HG03378 (cell line): ENCODE measurements around the gene GPR39.
"Not testable (repeated sequence)": the region's sequence is repeated elsewhere in the genome, so short reads cannot be mapped to it uniquely, and the experiment has no call there.

Experiments
- ATAC-seq: cut with Tn5 transposase; IDR thresholded peaks from one replicate; pipeline ENCODE4 v1.9.1; 2021; ENCODE audit warnings: mild to moderate bottlenecking, moderate library complexity; ENCODE audit not compliant: unreplicated experiment

GPR39 gene

GRCh38 chr2:132416723-132417395 lies at the start of gene GPR39:
Gene GPR39 (plus strand): TSS chr2:132416805.
- no peak for ATAC-seq

- ATAC-seq, result no peak
These were observed 48.4 kb upstream of the GPR39 start for GRCh38 chr2:132368191-132368590.

- ATAC-seq, result no peak
These were observed 44.3 kb upstream of the GPR39 start for GRCh38 chr2:132372276-132372675.

GRCh38 chr2:132373391-132374135 lies 43.0 kb upstream of the GPR39 start:
- ATAC-seq, result no peak

- no peak for ATAC-seq
These were observed 42.5 kb upstream of the GPR39 start for GRCh38 chr2:132374151-132374550.

- ATAC-seq, result no peak
These were observed 42.1 kb upstream of the GPR39 start for GRCh38 chr2:132374551-132374950.

GRCh38 chr2:132374961-132375360 lies 41.6 kb upstream of the GPR39 start:
- no peak for ATAC-seq

- ATAC-seq, result no peak
These were observed 35.2 kb upstream of the GPR39 start for GRCh38 chr2:132381376-132381775.

GRCh38 chr2:132383956-132384355 lies 32.6 kb upstream of the GPR39 start:
- no peak for ATAC-seq

- ATAC-seq, result no peak
These were observed 32.0 kb upstream of the GPR39 start for GRCh38 chr2:132384491-132385151.

GRCh38 chr2:132387126-132387525 lies 29.5 kb upstream of the GPR39 start:
- no peak for ATAC-seq

GRCh38 chr2:132390076-132390475 lies 26.5 kb upstream of the GPR39 start:
- no peak for ATAC-seq

- ATAC-seq, result no peak
These were observed 25.2 kb upstream of the GPR39 start for GRCh38 chr2:132391378-132391777.

- no peak for ATAC-seq
These were observed 24.4 kb upstream of the GPR39 start for GRCh38 chr2:132392221-132392620.

GRCh38 chr2:132392879-132393278 lies 23.7 kb upstream of the GPR39 start:
- no peak for ATAC-seq

- ATAC-seq, result not testable (repeated sequence)
These were observed 19.6 kb upstream of the GPR39 start for GRCh38 chr2:132397042-132397441.

GRCh38 chr2:132400169-132400900 lies 16.3 kb upstream of the GPR39 start:
- ATAC-seq, result no peak

GRCh38 chr2:132400901-132401240 lies 15.7 kb upstream of the GPR39 start:
- no peak for ATAC-seq

GRCh38 chr2:132401326-132401725 lies 15.3 kb upstream of the GPR39 start:
- ATAC-seq, result no peak

GRCh38 chr2:132403146-132403545 lies 13.5 kb upstream of the GPR39 start:
- no peak for ATAC-seq

- ATAC-seq, result no peak
These were observed 12.5 kb upstream of the GPR39 start for GRCh38 chr2:132404056-132404455.
